ENCODE results near the gene CLRN2. TPM values are rescaled to one million over a fixed set of nuclear protein-coding genes. Genes with fewer than 3 reads are reported as not detected.

CLRN2 gene
- not detected for total RNA-seq
- not detected for polyA plus RNA-seq

GRCh38 chr4:17514865-17515264, at the start of gene CLRN2:
TSS of gene CLRN2 (plus strand) at chr4:17515165. CDS start at chr4:17515267, 102 bp downstream.
- intact Hi-C loops (cut with DNase I) = no loop called here
- 68 to 78% methylated on average over 9 of the region's 9 CpGs for WGBS, 2 donors
- Histone ChIP-seq H3K4me1 (peaks cover 3 to 5% (median 3%) of the 10 kb centered on the region in 3 donors), H3K9me3 (no peaks in the 10 kb centered on the region), H3K27me3 (no peaks in the 10 kb centered on the region), H3K36me3 (no peaks in the 10 kb centered on the region), H3K4me3 (no peak within 1 kb of the TSS), H3K27ac (no peak within 1 kb of the TSS)
- DNase-seq = no peak
- ATAC-seq = no peak
- TF ChIP-seq CTCF (IDR thresholded peaks at IDR 0.05) = no peak
- FAIRE-seq = no peak

- Histone ChIP-seq H3K27me3 (no peaks in the 10 kb centered on the region), H3K4me3 (no peak overlapping the region), H3K36me3 (no peaks in the 10 kb centered on the region), H3K9me3 (no peaks in the 10 kb centered on the region), H3K27ac (no peak overlapping the region), H3K4me1 (no peaks in the 10 kb centered on the region)
- ATAC-seq (peak in 1 of 4 donors; percentile 36), FAIRE-seq (no peak), DNase-seq (no peak)
- 48 to 54% methylated on average over 9 of the region's 9 CpGs for WGBS, 2 donors
- peak in 3 of 4 donors; percentile 12 to 27 (median 23) for TF ChIP-seq CTCF (IDR thresholded peaks at IDR 0.05)
- intact Hi-C loops (cut with DNase I) = no loop called here
These were observed 46.2 kb upstream of the CLRN2 start for GRCh38 chr4:17468619-17469221.

- Histone ChIP-seq H3K27ac (no peak overlapping the region), H3K27me3 (no peaks in the 10 kb centered on the region), H3K4me3 (no peak overlapping the region), H3K9me3 (no peaks in the 10 kb centered on the region), H3K4me1 (no peaks in the 10 kb centered on the region), H3K36me3 (no peaks in the 10 kb centered on the region)
- intact Hi-C loops (cut with DNase I) = no loop called here
- ATAC-seq (no peak), FAIRE-seq (no peak), DNase-seq (no peak)
- no peak for TF ChIP-seq CTCF (IDR thresholded peaks at IDR 0.05)
- 69 to 78% methylated on average over 11 of the region's 11 CpGs for WGBS, 2 donors
These were observed 44.9 kb upstream of the CLRN2 start for GRCh38 chr4:17469931-17470674.

GRCh38 chr4:17475481-17475880, 39.5 kb upstream of the CLRN2 start:
- FAIRE-seq (no peak), DNase-seq (no peak), ATAC-seq (no peak)
- Histone ChIP-seq H3K4me1 (no peaks in the 10 kb centered on the region), H3K27me3 (no peaks in the 10 kb centered on the region), H3K9me3 (no peaks in the 10 kb centered on the region), H3K27ac (no peak overlapping the region), H3K4me3 (no peak overlapping the region), H3K36me3 (no peaks in the 10 kb centered on the region)
- intact Hi-C loops (cut with DNase I) = no loop called here
- TF ChIP-seq CTCF (IDR thresholded peaks at IDR 0.05) = no peak

- ATAC-seq (no peak), FAIRE-seq (no peak), DNase-seq (no peak)
- Histone ChIP-seq H3K9me3 (no peaks in the 10 kb centered on the region), H3K27ac (no peak overlapping the region), H3K36me3 (no peaks in the 10 kb centered on the region), H3K27me3 (no peaks in the 10 kb centered on the region), H3K4me1 (no peaks in the 10 kb centered on the region), H3K4me3 (no peak overlapping the region)
- TF ChIP-seq CTCF (IDR thresholded peaks at IDR 0.05) = no peak
- WGBS, 2 donors = 78 to 81% methylated on average over 3 of the region's 3 CpGs
- intact Hi-C loops (cut with DNase I) = no loop called here
These were observed 38.1 kb upstream of the CLRN2 start for GRCh38 chr4:17476853-17477252.

Data from pancreas (tissue), 10 donors.